NCI-H526 (cell line): ENCODE results near the gene ELMO2.

Experiments
- DNase-seq, 2 experiments: peaks; one replicate each; lab custom pipeline; 2025; lab: John Stamatoyannopoulos, UW

Gene ELMO2

GRCh38 chr20:46406200-46406985, at the start of gene ELMO2:
Gene ELMO2 (minus strand): TSS chr20:46406615. CDS start chr20:46394482, 12,133 bp downstream.
- DNase-seq, result peak; percentile 97 to 99

- no peak for DNase-seq
Measured at GRCh38 chr20:46455729-46456128, 49.3 kb upstream of the ELMO2 start.

- no peak for DNase-seq
Measured at GRCh38 chr20:46446851-46447250, 40.4 kb upstream of the ELMO2 start.

GRCh38 chr20:46439837-46440236, 33.4 kb upstream of the ELMO2 start:
- DNase-seq, result no peak

- DNase-seq, result peak; percentile 54 to 88
Measured at GRCh38 chr20:46438156-46438750, 31.8 kb upstream of the ELMO2 start.

GRCh38 chr20:46435146-46435545, 28.7 kb upstream of the ELMO2 start:
- no peak for DNase-seq

GRCh38 chr20:46434597-46434996, 28.2 kb upstream of the ELMO2 start:
- no peak for DNase-seq

GRCh38 chr20:46433051-46433450, 26.6 kb upstream of the ELMO2 start:
- no peak for DNase-seq

- DNase-seq, result no peak
Measured at GRCh38 chr20:46430921-46431712, 24.7 kb upstream of the ELMO2 start.

GRCh38 chr20:46427384-46427783, 21.0 kb upstream of the ELMO2 start:
- no peak for DNase-seq

- no peak for DNase-seq
Measured at GRCh38 chr20:46423882-46424482, 17.6 kb upstream of the ELMO2 start.

- no peak for DNase-seq
Measured at GRCh38 chr20:46423342-46423741, 16.9 kb upstream of the ELMO2 start.

- DNase-seq, result peak; percentile 37 to 54
Measured at GRCh38 chr20:46420878-46421277, 14.5 kb upstream of the ELMO2 start.

GRCh38 chr20:46419882-46420281, 13.5 kb upstream of the ELMO2 start:
- no peak for DNase-seq

GRCh38 chr20:46416839-46417238, 10.4 kb upstream of the ELMO2 start:
- DNase-seq, result no peak

- no peak for DNase-seq
Measured at GRCh38 chr20:46416421-46416820, 10.0 kb upstream of the ELMO2 start.

GRCh38 chr20:46415773-46416172, 9.4 kb upstream of the ELMO2 start:
- no peak for DNase-seq

GRCh38 chr20:46414608-46415007, 8.2 kb upstream of the ELMO2 start:
- DNase-seq, result no peak

- peak in 1 of 2 experiments; percentile 10 for DNase-seq
Measured at GRCh38 chr20:46411637-46412036, 5.2 kb upstream of the ELMO2 start.

- DNase-seq, result no peak
Measured at GRCh38 chr20:46408281-46408731, 1.9 kb upstream of the ELMO2 start.

GRCh38 chr20:46407671-46407996, 1.2 kb upstream of the ELMO2 start:
- no peak for DNase-seq

- DNase-seq, result peak; percentile 73 to 80
Measured at GRCh38 chr20:46406986-46407670, 713 bp upstream of the ELMO2 start.
